Stimulated activated CD8-positive, alpha-beta memory T cell treated with anti-CD3 and anti-CD28 coated beads, Interleukin-4, amount 100 ng/mL, for 1 hour (primary cell): ENCODE results near the gene FAM81A.
"Not testable (repeated sequence)": the region's sequence is repeated elsewhere in the genome, so short reads cannot be mapped to it uniquely, and the experiment has no call there.

ENCODE experiments used
- DNase-seq, 2 donors: peaks; one replicate each; pipeline ENCODE4 v3.0.0-alpha.2; 2020; ENCODE audit warnings: low read depth in 2 of 2, low spot score in 1 of 2

The FAM81A gene

GRCh38 chr15:59437817-59438624 lies at the start of gene FAM81A:
Gene FAM81A, plus strand, starts transcription at chr15:59438186. Its CDS starts 20,441 bp downstream, at chr15:59458627.
- no peak for DNase-seq

GRCh38 chr15:59388670-59389069 lies 49.3 kb upstream of the FAM81A start:
- DNase-seq, result no peak

- DNase-seq, result no peak
Measured at GRCh38 chr15:59392299-59392698, 45.7 kb upstream of the FAM81A start.

- DNase-seq, result no peak
Measured at GRCh38 chr15:59394166-59394661, 43.8 kb upstream of the FAM81A start.

GRCh38 chr15:59396211-59396610 lies 41.8 kb upstream of the FAM81A start:
- no peak for DNase-seq

- no peak for DNase-seq
Measured at GRCh38 chr15:59396679-59397078, 41.3 kb upstream of the FAM81A start.

- DNase-seq, result no peak
Measured at GRCh38 chr15:59398220-59398619, 39.8 kb upstream of the FAM81A start.

- DNase-seq, result no peak
Measured at GRCh38 chr15:59399465-59400102, 38.4 kb upstream of the FAM81A start.

GRCh38 chr15:59400103-59400813 lies 37.7 kb upstream of the FAM81A start:
- no peak for DNase-seq

GRCh38 chr15:59401051-59401823 lies 36.7 kb upstream of the FAM81A start:
- DNase-seq, result not testable (repeated sequence)

- no peak for DNase-seq
Measured at GRCh38 chr15:59401824-59402569, 36.0 kb upstream of the FAM81A start.

GRCh38 chr15:59405079-59405478 lies 32.9 kb upstream of the FAM81A start:
- DNase-seq, result no peak

GRCh38 chr15:59406446-59406845 lies 31.5 kb upstream of the FAM81A start:
- DNase-seq, result no peak

GRCh38 chr15:59407946-59408345 lies 30.0 kb upstream of the FAM81A start:
- DNase-seq, result no peak

GRCh38 chr15:59410391-59410896 lies 27.5 kb upstream of the FAM81A start:
- DNase-seq, result no peak

GRCh38 chr15:59413577-59413976 lies 24.4 kb upstream of the FAM81A start:
- DNase-seq, result no peak

GRCh38 chr15:59416816-59417215 lies 21.2 kb upstream of the FAM81A start:
- DNase-seq, result no peak

- DNase-seq, result no peak
Measured at GRCh38 chr15:59419170-59419569, 18.8 kb upstream of the FAM81A start.

GRCh38 chr15:59420108-59420507 lies 17.9 kb upstream of the FAM81A start:
- DNase-seq, result no peak

GRCh38 chr15:59420986-59421618 lies 16.9 kb upstream of the FAM81A start:
- no peak for DNase-seq
